ENCODE measurements around the gene CASKIN1.

DNA sequence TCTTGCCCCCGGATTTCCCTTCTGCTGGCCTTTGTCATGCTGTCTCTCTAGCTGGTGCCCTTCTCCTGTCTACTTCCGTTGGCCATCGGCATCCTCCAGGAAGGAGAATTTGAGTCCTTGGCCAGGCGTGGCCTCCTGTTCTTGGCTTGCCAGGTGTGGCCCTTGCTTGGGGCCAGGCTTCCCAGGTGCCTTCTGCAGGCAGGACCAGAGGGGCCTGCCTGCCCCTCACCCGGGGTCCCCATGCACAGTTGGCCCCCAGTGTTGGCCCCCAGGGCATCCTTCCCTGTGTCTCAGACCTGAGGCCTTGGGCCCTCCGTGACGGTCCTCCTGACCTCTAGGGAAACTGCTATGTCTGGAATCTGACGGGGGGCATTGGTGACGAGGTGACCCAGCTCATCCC is 11.5 kb upstream of the CASKIN1 start:
- TF ChIP-seq CTCF (IDR thresholded peaks at IDR 0.05) (no peak), POLR2A (IDR thresholded peaks at IDR 0.05) (no peak)

Measured in lower leg skin (tissue), 3 donors.